Fibroblast of upper back skin (primary cell): ENCODE data around the gene PDIA2.
"Not testable (repeated sequence)": the region's sequence is repeated elsewhere in the genome, so short reads cannot be mapped to it uniquely, and the experiment has no call there.

ENCODE experiments used
- DNase-seq: peaks from one replicate; pipeline ENCODE4 v3.0.0-alpha.2; 2013

Gene PDIA2

DNA sequence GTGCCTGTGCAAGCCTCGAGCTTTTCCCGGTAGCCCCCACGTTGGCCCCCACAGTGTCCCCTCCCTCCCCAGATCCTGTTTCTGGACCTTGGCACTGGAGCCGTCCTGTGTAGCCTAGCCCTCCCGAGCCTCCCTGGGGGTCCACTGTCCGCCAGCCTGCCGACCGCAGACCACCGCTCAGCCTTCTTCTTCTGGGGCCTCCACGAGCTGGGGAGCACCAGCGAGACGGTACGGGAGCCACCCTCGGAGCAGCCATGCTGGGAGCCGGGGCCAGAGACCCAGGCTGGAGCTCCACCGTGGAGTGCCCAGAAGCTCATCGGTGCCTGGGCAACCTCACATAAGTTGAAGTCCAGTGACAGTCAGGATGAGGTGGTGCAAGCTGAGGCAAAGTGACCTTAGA, 19.0 kb upstream of the PDIA2 start:
- DNase-seq: no peak

GRCh38 chr16:264440-264951, 18.5 kb upstream of the PDIA2 start:
- DNase-seq: no peak

DNA sequence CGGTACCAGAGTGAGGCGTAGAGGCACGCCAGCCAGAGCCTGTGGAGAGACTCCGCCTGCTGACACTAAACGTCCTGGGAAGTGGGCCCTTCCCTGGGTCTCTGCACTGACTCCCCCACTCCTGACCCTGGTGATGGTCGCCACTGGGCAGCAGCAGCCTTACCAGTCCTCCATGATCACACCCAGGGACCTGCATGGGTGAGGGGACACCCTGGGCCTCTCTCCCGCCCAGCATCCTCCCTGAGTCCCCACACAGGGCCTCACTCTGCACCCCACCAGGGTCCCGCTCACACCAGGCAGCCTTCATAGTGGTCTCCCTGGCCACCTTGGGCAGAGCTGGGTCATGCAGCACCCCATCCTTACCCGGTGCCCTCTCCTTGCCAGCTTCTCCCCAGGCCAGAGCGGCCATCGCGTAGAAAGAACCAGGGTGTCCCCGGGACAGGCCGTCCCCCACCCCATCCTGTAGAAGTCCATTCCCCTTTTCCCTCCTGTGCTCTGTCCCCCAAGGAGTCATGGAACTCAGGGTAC, 17.9 kb upstream of the PDIA2 start:
- DNase-seq: no peak

- DNase-seq: no peak
Measured at GRCh38 chr16:265711-266110, 17.3 kb upstream of the PDIA2 start.

DNA sequence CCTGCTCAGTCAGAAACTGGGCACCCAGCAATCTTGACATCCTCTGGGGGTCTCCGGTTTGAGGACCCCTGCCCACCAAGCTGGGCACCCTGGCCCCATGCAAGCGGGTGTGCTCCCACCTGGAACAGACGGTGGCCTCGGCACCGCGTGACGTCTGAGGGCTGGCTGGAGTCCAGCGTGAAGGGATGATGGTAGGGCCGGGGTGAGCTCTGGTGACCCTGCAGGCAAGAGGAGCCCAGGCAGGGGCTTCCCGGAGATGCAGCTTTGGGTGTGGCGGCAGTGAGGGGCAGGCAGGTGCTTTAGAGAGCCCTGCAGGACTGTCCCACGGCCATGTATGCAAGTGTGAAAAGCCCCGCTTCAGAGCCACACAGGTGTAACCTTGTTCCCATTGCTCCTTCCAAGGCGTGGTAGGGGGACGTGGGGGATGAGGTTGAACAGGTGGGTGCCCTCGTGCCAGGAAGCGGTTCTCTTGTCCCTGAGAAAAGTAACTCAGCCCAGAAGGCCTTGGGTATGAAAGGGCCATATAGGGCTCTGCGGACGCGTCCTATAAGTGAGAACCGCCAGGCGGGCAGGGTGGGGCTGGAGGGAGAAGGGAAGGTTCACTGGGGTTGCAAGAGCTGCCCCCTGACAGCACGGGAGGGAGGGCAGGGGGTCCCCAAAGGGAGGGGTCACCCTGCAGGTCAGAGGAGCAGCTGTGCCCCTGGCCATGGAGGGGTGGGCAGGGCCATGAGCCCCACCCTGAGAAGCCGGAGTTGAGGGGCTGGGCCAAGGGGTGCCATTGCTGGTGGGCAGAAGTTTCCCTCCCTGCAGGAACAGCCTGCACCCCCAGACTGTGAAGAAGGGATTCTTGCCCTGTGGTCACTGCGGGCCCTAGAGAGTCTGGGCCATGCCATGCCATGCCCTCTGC, 16.5 kb upstream of the PDIA2 start:
- no peak for DNase-seq

DNA sequence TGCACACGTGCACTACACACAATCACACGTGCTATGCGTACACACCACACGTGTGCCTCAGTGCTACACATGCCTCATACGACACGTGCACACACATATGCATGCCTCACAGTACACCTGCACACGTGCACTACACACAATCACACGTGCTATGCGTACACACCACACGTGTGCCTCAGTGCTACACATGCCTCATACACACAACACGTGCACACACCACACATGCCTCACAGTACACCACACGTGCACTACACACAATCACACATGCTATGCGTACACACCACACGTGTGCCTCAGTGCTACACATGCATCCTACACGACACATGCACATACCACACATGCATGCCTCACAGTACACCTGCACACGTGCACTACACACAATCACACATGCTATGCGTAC, 15.4 kb upstream of the PDIA2 start:
- not testable (repeated sequence) for DNase-seq

GRCh38 chr16:268141-269053, 14.6 kb upstream of the PDIA2 start:
- DNase-seq: no peak

DNA sequence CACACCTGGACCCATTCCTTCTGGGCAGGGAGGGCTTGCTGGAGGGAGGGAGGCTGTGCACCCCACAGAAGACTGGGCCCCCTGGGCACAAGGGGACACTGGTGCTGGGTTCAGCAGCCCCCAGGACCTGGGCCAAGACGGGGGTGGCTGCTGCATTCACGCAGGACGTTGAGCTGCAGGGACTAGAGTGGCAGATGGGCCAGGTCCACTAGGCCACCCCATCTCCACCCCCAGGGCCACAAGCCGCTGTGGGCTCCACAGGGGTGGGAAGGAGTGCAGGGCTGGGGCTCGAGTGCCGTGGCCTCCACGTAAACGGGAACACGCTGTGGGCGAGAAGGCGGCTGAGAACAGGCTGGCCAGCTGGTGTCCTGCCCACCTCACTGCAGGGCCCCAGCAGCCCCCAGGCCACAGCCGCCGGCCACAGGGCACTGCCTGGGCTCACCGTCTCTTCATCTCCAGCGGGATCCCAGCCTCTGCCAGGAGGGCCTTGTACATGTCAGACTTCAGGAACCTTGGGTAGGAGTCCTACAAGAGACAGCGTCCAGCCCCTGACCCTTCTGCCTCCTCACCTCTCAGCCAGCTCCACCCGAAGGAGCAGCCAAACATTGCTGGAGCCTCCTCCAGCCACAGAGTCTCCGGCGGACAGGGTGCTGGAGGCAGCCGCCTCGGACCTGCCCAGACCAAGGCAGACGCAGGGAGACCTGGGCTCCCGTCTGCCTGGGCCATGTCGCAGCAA, 13.7 kb upstream of the PDIA2 start:
- no peak for DNase-seq

GRCh38 chr16:270381-271255, 12.3 kb upstream of the PDIA2 start:
- DNase-seq: no peak

- no peak for DNase-seq
Measured at GRCh38 chr16:272633-273546, 10.1 kb upstream of the PDIA2 start.

GRCh38 chr16:273547-274421, 9.2 kb upstream of the PDIA2 start:
- DNase-seq: no peak

DNA sequence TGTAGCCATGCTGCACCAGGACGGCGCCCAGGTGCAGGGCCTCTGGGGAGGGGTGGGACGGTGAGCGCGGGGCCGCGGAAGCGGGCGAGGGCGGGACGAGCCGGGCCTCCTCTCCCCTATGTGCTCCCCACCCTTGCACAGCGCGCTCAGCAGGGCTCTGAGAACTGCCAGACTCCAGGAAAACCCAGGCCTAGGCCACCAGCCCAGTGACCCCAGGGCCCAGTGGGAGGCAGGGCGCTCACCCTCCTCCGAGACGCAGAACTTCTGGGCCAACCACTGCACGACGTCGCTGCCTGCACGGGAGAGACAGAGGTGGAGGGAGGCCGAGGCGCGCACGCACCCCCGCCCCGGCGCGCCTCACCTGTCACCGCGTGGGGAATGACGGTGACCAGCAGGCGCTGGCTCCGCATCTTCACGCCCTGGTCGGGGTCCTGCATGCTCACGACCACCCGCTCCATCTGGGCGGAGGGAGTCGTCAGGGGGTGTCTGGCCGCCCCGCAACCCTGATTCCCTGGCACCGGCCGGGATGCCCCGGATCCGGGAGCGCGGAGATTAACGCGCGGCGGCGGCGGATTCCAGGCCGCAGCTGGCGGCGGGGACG, 7.8 kb upstream of the PDIA2 start:
- no peak for DNase-seq

DNA sequence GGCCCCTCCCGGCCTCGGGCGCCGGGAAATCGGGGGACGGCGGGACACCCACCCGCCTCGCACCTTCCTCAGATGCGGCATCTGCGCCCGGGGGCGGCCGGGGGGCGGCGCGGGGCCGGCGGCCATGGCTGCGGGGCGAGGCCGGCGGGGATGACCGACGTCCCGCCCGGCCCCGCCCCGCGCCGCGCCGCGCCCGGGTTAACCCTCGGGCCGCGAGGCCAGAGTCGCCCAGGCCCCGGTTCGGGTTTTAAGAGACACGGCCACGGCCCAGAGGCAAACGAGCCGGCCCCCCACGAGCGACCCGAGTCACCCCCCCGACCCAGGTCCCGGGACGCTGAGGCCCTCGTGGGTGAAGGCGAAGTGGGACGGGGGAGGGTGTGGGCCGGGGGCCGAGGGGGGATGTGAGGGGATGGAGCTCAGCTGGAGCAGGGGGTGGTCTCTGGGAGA, 7.2 kb upstream of the PDIA2 start, which contains the start of gene RGS11:
RGS11 (minus strand) TSS at position 159 of the 447 bp plus-strand sequence; CDS start at position 126, 33 bp downstream.
- DNase-seq: no peak

DNA sequence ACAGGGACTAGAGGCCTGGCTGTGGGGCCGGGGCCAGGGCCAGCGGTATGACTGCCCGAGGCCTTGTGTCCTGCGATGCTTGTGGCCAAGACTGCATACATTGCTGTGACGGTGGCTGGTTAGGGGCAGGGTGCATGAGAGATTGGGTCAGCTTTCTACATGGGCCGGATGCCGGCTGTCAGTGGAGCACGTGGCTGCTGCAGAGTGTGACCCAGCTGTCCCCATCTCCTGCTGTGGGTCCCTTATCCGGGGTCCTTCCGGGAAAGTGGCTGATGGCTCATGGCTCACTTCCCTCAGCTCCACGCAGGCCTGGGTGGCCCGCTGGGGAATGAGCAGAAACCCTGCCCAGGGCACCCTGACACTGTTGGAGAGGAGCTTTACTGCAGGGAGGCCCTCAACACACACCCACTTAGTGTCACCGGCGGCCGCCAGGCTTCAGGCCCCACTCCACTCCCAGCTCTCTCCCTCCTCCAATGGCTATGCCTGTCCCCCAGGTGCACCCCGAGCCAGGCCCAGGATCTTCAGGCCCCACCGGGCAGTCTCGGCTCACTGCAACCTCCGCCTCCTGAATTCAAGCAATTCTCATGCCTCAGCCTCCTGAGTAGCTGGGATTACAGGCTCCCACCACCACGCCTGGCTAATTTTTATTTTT, 6.4 kb upstream of the PDIA2 start:
- DNase-seq: no peak

- DNase-seq: peak; percentile 8
Measured at GRCh38 chr16:278863-279366, 4.0 kb upstream of the PDIA2 start.

DNA sequence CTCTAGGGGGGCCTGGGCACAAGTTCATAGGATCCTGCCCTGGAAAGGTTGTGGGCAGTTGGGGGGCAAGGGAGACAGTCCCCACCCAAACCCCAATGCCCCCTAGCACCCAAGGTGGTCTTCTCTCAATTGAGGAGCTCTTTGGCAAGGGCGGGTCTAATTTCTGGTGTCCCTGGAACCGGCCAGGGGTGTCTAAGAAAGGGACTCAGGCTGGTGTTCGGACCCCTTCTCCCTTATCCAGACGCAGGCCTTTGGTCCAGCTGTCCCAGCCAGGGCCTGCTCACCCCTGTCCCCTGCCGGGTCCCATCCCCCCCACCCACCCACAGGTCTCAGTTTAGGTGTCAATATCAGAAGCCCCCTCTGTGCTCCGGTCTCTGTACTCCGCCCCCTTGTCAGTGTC, 3.4 kb upstream of the PDIA2 start:
- DNase-seq: no peak

DNA sequence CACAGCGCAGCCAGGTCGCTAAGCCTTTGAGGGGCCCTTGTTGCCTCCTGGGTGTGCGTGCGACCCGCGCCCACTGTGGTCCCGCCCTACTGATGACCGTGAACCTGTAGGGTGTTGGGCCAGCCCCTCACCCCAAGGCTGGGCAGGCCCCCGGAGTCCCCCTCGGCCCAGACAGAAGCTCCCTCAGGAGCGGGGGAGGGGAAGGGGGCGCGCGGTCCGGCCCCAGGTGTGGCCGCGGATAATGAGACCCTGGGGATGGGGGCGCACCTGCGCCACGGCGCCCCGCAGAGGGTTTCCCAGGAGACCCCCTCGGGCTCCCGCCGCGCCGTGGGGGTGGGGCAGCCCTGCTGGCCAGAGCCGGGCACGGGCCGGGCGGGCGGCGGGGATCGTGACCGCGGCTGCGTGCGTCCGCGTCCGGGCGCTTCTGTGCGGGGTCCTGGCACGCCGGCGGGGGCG, 2.9 kb upstream of the PDIA2 start:
- no peak for DNase-seq

DNA sequence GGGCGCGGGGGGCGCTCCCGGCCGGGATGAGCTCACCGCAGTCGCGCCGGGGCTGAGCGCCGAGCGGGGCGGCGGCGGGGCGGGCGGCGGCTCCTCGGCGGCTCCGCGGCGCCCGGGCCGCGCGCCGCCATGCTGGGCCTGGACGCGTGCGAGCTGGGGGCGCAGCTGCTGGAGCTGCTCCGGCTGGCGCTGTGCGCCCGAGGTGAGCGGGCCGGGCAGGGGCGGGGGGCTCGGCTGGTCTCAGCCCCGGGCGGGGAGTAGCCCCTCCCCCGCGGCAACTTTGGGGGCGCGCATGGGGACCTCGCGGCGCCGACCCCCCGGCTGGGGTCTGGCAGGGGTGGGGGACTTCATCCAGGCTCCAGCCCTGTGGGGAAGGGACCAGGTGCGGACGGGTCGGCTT, 2.4 kb upstream of the PDIA2 start, which contains the start of gene ARHGDIG:
ARHGDIG (plus strand) TSS at position 40 of the 400 bp plus-strand sequence; CDS start at position 130, 90 bp downstream.
- DNase-seq: no peak
